GM21786 (cell line): ENCODE results near the gene HECTD4.
"Not testable (repeated sequence)": the region's sequence is repeated elsewhere in the genome, so short reads cannot be mapped to it uniquely, and the experiment has no call there.

Source experiments
- ATAC-seq: cut with Tn5 transposase; IDR thresholded peaks from one replicate; pipeline ENCODE4 v1.9.1; 2021; ENCODE audit not compliant: unreplicated experiment

HECTD4 gene

DNA sequence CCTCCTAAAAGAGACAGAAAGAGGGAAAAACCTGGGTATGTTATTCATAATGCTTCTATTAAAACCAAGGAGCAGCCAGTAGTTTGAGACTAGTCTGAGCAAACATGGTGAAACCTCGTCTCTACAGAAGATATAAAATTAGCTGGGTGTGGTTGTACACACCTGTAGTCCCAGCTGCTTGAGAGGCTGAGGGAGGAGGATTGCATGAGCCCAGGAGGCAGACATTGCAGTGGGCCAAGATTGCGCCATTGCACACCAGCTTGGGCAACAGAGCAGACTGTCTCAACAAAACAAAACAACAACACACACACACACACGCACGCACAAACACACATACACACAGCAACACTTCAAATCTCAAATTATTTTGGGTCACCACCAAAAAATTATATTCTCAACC is 27.8 kb downstream of the HECTD4 start:
- no peak for ATAC-seq

DNA sequence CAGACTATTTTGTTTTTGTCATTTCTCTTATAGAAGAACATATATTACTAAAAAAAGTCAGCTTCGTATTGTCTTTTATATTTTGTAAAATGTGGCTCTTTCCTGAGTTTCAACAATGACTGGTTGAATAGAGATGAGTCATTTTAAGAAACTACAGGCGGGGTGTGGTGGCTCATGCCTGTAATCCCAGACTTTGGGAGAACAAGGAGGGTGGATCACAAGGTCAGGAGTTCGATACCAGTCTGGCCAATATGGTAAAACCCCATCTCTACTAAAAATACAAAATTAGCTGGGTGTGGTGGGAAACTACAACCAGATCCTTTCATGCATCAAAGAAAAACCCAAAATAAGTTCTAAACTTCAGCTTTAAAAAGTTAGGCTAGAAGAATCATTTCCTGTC is 28.8 kb downstream of the HECTD4 start:
- no peak for ATAC-seq

GRCh38 chr12:112352921-112353320 is 29.3 kb downstream of the HECTD4 start:
- no peak for ATAC-seq

DNA sequence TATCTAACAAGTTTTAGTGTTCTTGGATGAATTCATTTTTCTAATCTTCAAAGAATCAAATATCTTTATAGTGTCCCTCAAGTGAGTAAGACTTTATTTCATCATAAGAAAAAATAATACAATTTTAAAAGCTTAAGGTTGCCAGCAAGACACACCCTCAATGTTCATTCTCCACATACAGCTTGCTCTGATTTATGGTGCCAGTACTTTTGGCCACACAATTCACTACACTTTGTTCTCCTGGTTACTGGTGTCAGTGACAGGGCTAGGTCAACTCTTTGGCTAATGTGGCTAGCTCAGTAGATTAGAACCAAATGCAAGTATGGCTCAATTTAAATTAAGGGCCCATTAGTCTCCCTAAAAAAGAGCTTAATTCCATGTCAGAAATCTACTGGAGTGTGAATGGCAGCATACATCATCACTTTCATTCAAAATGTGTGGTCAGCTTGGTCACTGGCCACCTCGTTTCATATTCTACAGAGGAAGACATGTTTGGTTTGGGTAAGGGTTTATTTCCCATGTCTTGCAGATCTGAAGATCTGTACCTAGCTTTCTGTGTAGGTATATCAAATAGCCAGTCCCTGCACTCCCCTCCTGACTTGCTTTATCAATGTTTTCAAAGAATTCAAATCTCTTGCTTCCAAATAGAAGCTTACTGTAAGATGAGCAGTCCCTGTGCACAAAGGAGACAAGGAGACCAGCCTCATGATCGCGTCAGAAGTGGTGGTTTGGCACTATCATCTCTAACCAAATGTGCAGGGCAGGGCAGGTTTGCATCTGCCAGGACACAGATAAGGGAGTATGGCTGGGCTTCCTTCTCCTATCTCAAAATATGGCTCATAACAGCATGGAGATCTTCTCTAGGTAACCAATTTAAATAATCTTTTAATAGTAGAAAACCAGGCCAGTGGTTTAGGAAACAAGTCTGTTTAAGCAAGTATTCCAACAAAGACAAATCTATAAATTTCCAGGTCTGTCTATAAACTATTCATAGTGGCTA is 31.3 kb downstream of the HECTD4 start:
- no peak for ATAC-seq

DNA sequence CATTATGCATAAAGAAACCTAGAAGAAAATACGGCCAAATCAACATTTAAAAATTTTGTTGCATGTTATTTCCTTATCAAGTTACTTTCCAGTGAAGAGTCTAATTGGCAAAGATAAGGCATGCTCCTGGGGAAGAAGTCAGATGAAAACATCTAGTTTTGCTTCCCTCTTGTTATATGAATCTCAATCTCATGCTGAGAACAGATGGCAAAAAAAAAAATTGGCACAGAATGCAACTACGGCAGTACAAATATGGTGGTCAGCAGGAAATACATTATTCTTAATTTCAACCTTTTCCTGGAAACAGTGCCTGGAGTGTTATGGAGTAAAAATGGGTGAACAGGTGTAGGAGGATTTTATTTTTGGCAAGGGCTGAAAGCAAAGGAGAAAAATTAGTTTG is 32.8 kb downstream of the HECTD4 start:
- no peak for ATAC-seq

- not testable (repeated sequence) for ATAC-seq
These were observed 33.3 kb downstream of the HECTD4 start for GRCh38 chr12:112348926-112349325.

GRCh38 chr12:112347581-112347982 is 34.6 kb downstream of the HECTD4 start:
- no peak for ATAC-seq

DNA sequence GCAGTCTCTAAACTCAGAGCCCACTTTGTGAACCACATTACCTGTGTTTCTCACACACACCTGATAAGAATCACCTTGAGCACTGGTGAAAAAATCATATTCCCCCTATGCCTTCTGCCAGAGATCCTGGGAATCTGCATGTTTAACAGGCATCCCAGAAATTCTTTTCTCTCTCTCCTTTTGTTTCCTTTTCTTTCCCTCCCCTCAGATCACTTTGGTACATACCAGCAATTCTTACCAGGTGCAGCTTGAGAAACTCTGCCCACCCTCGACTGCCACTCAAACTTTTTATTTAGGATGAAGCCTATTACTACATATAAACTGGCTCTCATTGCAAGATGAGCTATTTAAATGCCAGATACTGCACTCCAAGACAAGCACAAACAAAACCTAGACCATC is 36.0 kb downstream of the HECTD4 start:
- no peak for ATAC-seq

DNA sequence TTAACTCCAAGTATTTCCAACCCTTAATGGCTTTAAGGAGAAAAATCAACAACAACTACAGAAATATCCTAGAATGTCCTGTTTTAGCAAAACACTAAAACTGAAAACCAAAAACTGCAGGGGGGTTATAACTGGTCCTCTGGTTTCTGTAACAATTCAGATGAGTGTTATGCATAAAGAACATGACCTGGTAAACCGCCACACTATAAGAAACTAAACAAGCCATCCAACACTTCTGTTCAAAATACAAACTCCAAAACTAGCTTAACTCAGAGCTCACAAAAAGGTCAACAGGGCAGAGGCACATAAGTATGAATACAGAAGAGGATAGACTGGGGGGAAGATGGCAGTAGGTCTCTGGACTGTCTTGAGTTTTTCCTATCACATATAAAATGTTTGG is 38.0 kb downstream of the HECTD4 start:
- ATAC-seq = no peak

GRCh38 chr12:112342587-112342986 is 39.6 kb downstream of the HECTD4 start:
- no peak for ATAC-seq

GRCh38 chr12:112341046-112341825 is 41.0 kb downstream of the HECTD4 start:
- ATAC-seq = no peak

DNA sequence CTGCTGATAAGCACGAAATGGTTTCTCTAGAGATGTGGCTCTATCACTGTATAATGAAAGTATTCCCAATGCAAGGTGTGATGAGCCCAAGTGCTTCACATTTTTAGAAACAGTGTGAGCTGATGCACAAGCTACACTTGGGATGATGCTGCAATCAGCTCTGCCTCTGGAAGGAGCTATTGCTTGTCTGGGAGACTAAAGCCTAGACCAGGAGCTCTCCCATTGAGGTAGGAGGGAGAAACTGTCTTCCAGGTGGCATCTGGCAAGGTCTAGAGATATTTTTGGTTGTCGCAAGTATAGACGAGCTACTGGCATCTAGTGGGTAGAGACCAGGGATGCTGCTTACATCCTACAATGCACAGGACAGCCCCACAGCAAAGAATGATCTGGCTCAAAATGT is 42.0 kb downstream of the HECTD4 start:
- no peak for ATAC-seq

DNA sequence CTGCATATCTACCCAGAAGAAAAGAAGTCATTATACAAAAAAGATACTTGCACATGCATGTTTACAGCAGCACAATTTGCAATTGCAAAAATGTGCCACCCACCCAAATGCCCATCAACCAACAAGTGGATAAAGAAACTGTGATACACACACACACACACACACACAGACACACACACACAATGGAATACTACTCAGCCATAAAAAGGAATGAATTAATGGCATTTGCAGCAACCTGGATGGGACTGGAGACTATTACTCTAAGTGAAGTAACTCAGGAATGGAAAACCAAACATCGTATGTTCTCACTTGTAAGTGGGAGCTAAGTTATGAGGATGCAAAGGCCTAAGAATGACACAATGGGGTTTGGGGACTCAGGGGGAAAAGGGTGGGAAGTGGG is 47.2 kb downstream of the HECTD4 start:
- not testable (repeated sequence) for ATAC-seq

DNA sequence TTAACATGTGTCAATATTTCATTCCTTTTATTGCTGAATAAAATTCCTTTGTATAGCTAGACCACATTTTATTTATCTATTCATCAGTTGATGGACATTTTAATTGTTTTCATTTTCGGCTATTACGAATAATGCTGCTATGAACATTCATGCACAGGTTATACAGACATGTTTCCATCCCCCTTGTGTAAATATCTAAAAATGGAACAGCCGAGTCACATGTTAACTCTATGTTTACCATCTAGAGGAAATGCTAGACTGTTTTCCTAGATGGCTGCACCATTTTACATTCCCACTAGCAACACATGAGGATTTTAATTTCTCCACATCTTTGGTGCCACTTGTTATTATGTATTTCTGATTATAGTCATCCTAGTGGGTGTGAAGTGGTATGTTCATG is 49.2 kb downstream of the HECTD4 start:
- ATAC-seq = no peak

- ATAC-seq = no peak
These were observed 50.3 kb downstream of the HECTD4 start for GRCh38 chr12:112331886-112332285.

DNA sequence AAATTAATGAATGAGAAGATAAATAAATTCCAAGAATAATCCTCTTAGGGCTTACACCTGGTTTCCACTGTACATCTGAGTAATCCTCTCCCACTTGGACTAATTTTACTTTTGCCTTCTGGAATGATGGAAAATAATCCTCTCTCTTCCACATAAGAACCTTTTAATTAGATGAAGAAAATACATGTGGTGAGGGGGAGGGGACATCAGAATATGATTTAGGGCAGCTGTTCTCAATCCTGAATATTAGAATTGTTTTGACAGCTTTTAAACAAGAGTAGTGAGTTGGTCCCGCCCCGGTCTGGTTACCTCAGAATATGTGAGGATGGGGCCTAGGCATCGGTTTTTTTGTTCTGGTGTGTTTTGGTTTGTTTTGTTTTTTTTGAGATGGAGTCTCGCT is 51.5 kb downstream of the HECTD4 start:
- no peak for ATAC-seq

GRCh38 chr12:112328456-112329124 is 53.6 kb downstream of the HECTD4 start:
- no peak for ATAC-seq

DNA sequence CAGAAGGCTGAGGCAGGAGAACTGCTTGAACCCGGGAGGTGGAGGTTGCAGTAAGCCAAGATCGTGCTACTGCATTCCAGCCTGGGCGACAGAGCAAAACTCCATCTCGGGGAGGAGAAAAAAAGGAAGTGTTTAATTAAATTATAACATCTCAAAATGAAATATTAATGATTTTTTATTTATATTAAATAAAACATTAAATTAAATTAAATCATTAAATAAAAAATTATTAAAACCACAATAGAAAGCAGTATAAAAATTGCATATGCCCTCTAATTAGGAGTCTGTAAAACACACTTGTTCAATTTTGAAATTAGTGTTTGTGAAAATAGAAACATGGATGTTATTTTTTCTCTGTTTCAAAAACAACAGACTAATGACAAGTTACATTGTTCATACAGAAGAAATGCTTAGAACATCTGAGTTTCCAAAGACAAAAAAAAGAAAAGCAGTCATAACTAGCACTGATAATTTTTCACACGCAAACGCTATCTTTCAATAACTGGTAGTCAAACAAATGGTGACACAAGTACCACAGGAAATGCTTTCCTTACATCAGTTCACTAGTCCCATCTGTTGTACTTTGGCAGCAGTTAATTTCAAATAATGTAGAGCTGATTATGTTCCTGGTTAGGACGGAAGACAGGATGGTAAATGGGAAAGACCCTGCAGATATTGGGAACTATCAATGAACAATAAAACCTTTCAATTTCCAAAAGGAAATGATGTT is 54.9 kb downstream of the HECTD4 start:
- no peak for ATAC-seq

DNA sequence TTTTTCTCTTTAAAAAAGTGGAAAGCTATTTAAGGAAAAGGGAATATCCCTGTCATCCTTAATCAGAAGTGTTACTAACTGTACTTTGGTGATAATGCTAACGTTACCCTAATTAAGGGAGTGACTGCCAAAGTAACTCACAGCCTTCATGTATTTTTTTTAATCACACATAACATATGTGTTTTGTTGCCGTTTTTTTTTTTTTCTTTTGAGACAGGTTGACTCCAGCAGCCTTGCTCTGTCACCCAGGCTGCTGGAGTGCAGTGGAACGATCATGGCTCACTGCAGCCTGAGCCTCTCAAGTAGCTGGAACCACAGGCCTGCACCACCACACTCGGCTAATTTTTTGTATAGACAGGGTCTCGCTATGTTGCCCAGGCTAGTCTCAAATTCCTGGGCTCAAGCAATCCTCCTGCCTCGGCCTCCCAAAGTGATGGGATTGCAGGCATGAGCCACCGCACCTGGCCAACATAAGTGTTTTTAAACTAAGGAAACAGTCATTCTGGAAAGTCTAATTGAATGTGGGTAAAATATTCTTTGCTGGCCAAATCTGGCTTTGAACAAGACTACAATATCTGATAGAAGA is 56.5 kb downstream of the HECTD4 start:
- no peak for ATAC-seq

DNA sequence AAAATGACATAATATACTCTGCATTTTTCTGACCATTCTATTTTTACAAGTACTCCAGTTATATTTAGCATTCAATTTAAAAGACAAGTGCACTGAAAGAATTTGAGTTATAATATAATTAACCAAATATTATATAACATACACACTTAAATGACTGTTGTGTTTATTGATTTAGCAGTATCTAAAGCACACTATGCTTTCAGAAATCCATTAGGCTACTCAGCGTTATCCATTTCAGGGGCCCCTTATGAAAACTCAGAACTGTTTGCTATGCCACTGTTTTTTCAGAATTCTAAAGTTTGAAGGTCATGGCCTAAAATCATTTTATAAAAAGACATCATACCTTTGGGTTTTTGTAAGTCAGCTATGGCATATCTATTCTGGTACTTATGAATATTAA is 57.1 kb downstream of the HECTD4 start:
- no peak for ATAC-seq
